Immature natural killer cell (primary cell): ENCODE data around the gene GATM. TPM values are rescaled to one million over a fixed set of nuclear protein-coding genes. Genes with fewer than 3 reads are reported as not detected.

ENCODE experiments used
- DNase-seq, 3 donors: peaks; one replicate each; pipeline ENCODE4 v3.0.0; 2022; ENCODE audit warnings: mixed read lengths in 1 of 3
- H3K27ac Mint-ChIP-seq, 6 donors: one replicate each; pipeline ENCODE4 v1.8.0; 2020; ENCODE audit warnings: mixed read lengths in 6 of 6, mild to moderate bottlenecking in 5 of 6, inconsistent platforms in 4 of 6, moderate library complexity in 3 of 6
- H3K27me3 Mint-ChIP-seq, 3 donors: one replicate each; pipeline ENCODE4 v1.8.0; 2020 to 2021; ENCODE audit warnings: low read depth in 3 of 3, mild to moderate bottlenecking in 3 of 3, mixed read lengths in 3 of 3, moderate library complexity in 3 of 3, inconsistent platforms in 1 of 3
- H3K36me3 Mint-ChIP-seq, 3 donors: one replicate each; pipeline ENCODE4 v1.8.0; 2020; ENCODE audit warnings: mixed read lengths in 3 of 3, inconsistent platforms in 2 of 3, mild to moderate bottlenecking in 2 of 3
- H3K4me1 Mint-ChIP-seq, 2 donors: one replicate each; pipeline ENCODE4 v1.8.0; 2020; ENCODE audit warnings: inconsistent platforms in 2 of 2, mild to moderate bottlenecking in 2 of 2, mixed read lengths in 2 of 2, moderate library complexity in 1 of 2
- H3K4me3 Mint-ChIP-seq, 5 donors: one replicate each; pipeline ENCODE4 v1.8.0; 2020; ENCODE audit warnings: mild to moderate bottlenecking in 5 of 5, mixed read lengths in 5 of 5, inconsistent platforms in 3 of 5, moderate library complexity in 3 of 5
- H3K9me3 Mint-ChIP-seq, 6 donors: one replicate each; pipeline ENCODE4 v1.8.0; 2020; ENCODE audit warnings: mild to moderate bottlenecking in 6 of 6, mixed read lengths in 6 of 6, inconsistent platforms in 4 of 6, moderate library complexity in 3 of 6
- polyA plus RNA-seq, 3 donors: library from polyadenylated mRNA; unstranded; fragments of 300-500 nt; fragmentation: Illumina TruSeq; gene quantifications; one replicate each; pipeline ENCODE4 v1.2.3, GENCODE V29; 2021

GATM gene
- polyA plus RNA-seq, 3 donors from 2014 or later: 0.27 to 1.2 (median 0.54) TPM

DNA sequence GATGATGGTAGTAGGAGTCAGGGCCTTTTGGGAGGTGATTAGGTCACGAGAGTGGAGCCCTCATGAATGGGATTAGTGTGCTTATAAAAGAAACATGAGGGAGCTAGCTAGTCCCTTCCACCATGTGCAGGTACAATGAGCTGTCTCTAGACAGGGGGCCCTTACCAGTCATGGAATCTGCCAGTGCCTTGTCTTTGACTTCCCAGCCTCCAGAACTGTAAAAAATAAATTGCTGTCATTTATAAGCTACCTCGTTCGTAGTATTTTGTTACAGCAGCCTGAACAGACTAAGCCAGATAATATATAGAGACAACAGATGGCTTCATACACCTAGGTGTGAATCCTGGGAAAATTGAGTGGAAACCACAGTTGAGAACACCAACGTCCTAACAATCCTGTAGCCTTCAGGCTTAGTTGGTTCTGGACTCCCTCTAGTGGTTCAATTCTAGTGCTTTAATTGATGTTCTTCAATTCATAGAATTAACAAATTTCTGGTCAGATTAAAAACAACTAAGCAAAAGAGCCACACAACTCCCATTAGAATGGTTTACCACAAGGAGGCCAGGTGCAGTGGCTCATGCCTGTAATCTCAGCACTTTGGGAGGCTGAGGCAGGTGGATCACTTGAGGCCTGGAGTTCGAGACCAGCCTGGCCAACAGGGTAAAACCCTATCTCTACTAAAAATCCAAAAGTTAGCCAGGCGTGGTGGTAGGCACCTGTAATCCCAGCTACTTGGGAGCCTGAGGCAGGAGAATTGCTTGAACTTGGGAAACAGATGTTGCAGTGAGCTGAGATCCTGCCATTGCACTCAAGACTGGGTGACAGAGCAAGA, 21.3 kb upstream of the GATM start:
- peak; percentile 33 to 47 (median 35) for DNase-seq
- H3K27ac Mint-ChIP-seq: no peak overlapping the region
- peaks cover 19 to 24% of the 10 kb centered on the region in 2 donors for H3K4me1 Mint-ChIP-seq
- H3K9me3 Mint-ChIP-seq: no peaks in the 10 kb centered on the region
- H3K4me3 Mint-ChIP-seq: no peak overlapping the region
- peaks cover 0 to 6% (median 0%) of the 10 kb centered on the region in 3 donors for H3K36me3 Mint-ChIP-seq
- peaks cover 2 to 3% (median 2%) of the 10 kb centered on the region in 3 donors for H3K27me3 Mint-ChIP-seq

GRCh38 chr15:45397116-45397665, 18.8 kb upstream of the GATM start:
- Mint-ChIP-seq H3K4me1 (peaks cover 11 to 12% of the 10 kb centered on the region in 2 donors), H3K9me3 (no peaks in the 10 kb centered on the region), H3K36me3 (peaks cover 0 to 6% (median 0%) of the 10 kb centered on the region in 3 donors), H3K4me3 (no peak overlapping the region), H3K27ac (no peak overlapping the region), H3K27me3 (peaks cover 2 to 3% (median 2%) of the 10 kb centered on the region in 3 donors)
- no peak for DNase-seq

DNA sequence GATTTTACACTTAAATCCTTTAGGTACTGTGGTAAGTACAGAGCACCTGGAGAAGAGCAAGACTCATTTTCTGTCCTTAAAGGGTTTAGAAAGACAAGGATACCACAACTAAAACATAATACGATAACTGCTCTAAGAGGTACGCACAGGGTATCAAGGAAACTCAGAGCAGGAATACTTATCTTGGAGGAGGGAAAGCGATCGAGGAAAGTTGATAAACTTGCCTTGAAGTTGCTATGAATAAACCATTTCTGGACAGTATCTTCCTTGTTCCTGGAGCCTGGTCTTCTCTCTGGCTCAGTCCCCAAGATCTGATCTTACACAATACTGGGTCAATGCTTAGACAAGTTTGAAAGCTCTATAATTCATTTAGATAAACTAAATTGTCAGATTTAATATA, 17.6 kb upstream of the GATM start:
- H3K4me1 Mint-ChIP-seq: peaks cover 0 to under 1% of the 10 kb centered on the region in 2 donors
- peaks cover 0 to 6% (median 0%) of the 10 kb centered on the region in 3 donors for H3K36me3 Mint-ChIP-seq
- H3K27ac Mint-ChIP-seq: no peak overlapping the region
- peaks cover 1 to 2% (median 2%) of the 10 kb centered on the region in 3 donors for H3K27me3 Mint-ChIP-seq
- no peak for DNase-seq
- no peaks in the 10 kb centered on the region for H3K9me3 Mint-ChIP-seq
- H3K4me3 Mint-ChIP-seq: no peak overlapping the region

GRCh38 chr15:45394681-45395080, 16.3 kb upstream of the GATM start:
- no peaks in the 10 kb centered on the region for H3K4me1 Mint-ChIP-seq
- DNase-seq: no peak
- peaks cover 0 to 6% (median 0%) of the 10 kb centered on the region in 3 donors for H3K36me3 Mint-ChIP-seq
- H3K9me3 Mint-ChIP-seq: no peaks in the 10 kb centered on the region
- H3K27me3 Mint-ChIP-seq: peaks cover 1 to 2% (median 2%) of the 10 kb centered on the region in 3 donors
- no peak overlapping the region for H3K27ac Mint-ChIP-seq
- H3K4me3 Mint-ChIP-seq: no peak overlapping the region

DNA sequence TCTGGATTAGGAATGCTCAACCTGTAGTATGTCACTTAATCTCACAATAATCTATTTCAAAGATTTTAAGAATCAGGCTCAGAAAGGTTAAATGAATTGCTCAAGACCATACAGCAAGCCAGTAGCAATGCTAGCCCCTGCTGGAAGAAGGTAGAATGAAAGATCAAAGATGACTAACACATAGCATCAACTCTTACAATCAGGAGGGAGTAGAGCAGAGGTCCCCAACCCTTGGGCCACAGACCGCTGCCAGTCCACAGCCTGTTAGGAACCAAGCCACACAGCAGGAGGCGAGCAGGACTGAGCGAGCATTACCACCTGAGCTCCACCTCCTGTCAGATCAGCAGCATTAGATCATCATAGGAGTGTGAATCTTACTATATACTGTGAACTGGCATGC, 15.5 kb upstream of the GATM start:
- Mint-ChIP-seq H3K4me1 (no peaks in the 10 kb centered on the region), H3K27ac (no peak overlapping the region), H3K4me3 (no peak overlapping the region), H3K9me3 (no peaks in the 10 kb centered on the region), H3K36me3 (peaks cover 0 to 6% (median 0%) of the 10 kb centered on the region in 3 donors), H3K27me3 (peaks cover 1 to 2% (median 2%) of the 10 kb centered on the region in 3 donors)
- no peak for DNase-seq

DNA sequence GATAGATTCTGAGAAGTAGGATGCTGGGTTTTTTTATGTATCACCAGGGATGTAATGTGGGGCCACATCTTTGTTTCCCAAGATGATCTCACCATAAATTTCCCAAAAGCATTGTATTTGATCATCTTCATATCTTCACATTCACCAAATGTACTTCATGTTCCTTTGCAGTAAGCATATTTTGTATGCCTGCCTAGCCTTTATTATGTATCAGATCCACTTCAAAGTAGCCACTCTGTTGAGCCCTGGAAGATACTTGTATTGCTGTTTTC, 14.2 kb upstream of the GATM start:
- peaks cover 0 to 6% (median 0%) of the 10 kb centered on the region in 3 donors for H3K36me3 Mint-ChIP-seq
- H3K27ac Mint-ChIP-seq: no peak overlapping the region
- no peaks in the 10 kb centered on the region for H3K9me3 Mint-ChIP-seq
- H3K4me3 Mint-ChIP-seq: no peak overlapping the region
- H3K4me1 Mint-ChIP-seq: no peaks in the 10 kb centered on the region
- peaks cover 2 to 4% (median 2%) of the 10 kb centered on the region in 3 donors for H3K27me3 Mint-ChIP-seq
- no peak for DNase-seq

GRCh38 chr15:45391746-45392583, 13.6 kb upstream of the GATM start:
- Mint-ChIP-seq H3K9me3 (no peaks in the 10 kb centered on the region), H3K27ac (no peak overlapping the region), H3K4me3 (no peak overlapping the region), H3K4me1 (no peaks in the 10 kb centered on the region), H3K27me3 (peaks cover 2 to 4% (median 2%) of the 10 kb centered on the region in 3 donors), H3K36me3 (peaks cover 0 to 6% (median 0%) of the 10 kb centered on the region in 3 donors)
- DNase-seq: no peak

- H3K27me3 Mint-ChIP-seq: peaks cover 0 to 5% (median 4%) of the 10 kb centered on the region in 3 donors
- DNase-seq: no peak
- no peaks in the 10 kb centered on the region for H3K9me3 Mint-ChIP-seq
- H3K4me3 Mint-ChIP-seq: no peak overlapping the region
- no peaks in the 10 kb centered on the region for H3K4me1 Mint-ChIP-seq
- H3K27ac Mint-ChIP-seq: no peak overlapping the region
- H3K36me3 Mint-ChIP-seq: no peaks in the 10 kb centered on the region
Observed at GRCh38 chr15:45389351-45389750, 11.0 kb upstream of the GATM start.

GRCh38 chr15:45387380-45388007, 9.2 kb upstream of the GATM start:
- Mint-ChIP-seq H3K36me3 (no peaks in the 10 kb centered on the region), H3K4me1 (no peaks in the 10 kb centered on the region), H3K27ac (no peak overlapping the region), H3K27me3 (peaks cover 0 to 5% (median 3%) of the 10 kb centered on the region in 3 donors), H3K4me3 (no peak overlapping the region), H3K9me3 (no peaks in the 10 kb centered on the region)
- DNase-seq: no peak

DNA sequence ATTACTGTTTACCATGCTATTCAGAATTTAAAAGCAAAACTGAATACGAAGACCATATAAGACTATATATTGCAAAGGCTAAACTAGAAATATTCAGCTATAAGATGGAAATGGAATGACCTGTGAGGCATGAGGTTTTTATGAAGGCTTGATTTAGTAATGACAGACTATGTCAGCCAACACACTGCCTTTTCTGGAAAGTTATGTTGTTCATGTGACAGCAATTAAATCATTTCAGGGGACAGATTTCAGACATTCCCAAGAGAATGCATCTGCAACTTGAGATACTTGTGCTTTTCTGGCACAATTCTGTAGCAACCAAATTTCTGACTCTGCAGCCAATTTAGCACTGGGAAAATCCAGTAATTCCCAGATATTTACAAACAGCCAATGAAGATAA, 8.6 kb upstream of the GATM start:
- Mint-ChIP-seq H3K27me3 (peaks cover 0 to 3% (median 3%) of the 10 kb centered on the region in 3 donors), H3K4me3 (no peak overlapping the region), H3K36me3 (no peaks in the 10 kb centered on the region), H3K9me3 (no peaks in the 10 kb centered on the region), H3K4me1 (no peaks in the 10 kb centered on the region), H3K27ac (no peak overlapping the region)
- no peak for DNase-seq

DNA sequence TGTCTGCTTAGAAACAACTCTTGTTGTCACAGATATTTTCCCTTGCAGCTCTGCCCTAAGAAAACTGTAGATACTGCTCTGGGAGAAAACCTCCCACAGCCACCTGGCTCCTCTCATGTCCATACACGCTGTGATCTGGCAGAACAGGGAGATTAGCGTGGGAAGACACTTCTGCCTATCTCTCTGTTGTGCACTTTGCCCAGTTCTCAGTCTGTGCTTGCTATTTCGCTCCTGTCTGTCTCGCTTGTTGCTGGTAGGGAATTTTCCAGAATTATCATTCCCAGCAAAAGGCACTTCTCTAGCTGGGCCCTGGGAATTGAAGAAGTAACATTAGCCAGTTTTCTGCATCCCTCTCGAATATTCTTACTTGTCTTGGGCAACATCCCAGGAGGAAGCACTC, 8.1 kb upstream of the GATM start:
- no peaks in the 10 kb centered on the region for H3K9me3 Mint-ChIP-seq
- H3K36me3 Mint-ChIP-seq: no peaks in the 10 kb centered on the region
- H3K4me3 Mint-ChIP-seq: no peak overlapping the region
- no peaks in the 10 kb centered on the region for H3K4me1 Mint-ChIP-seq
- no peak for DNase-seq
- peaks cover 0 to 3% (median 3%) of the 10 kb centered on the region in 3 donors for H3K27me3 Mint-ChIP-seq
- H3K27ac Mint-ChIP-seq: no peak overlapping the region

GRCh38 chr15:45385590-45385989, 7.2 kb upstream of the GATM start:
- Mint-ChIP-seq H3K27me3 (peaks cover 3% of the 10 kb centered on the region in 3 donors), H3K4me1 (no peaks in the 10 kb centered on the region), H3K36me3 (no peaks in the 10 kb centered on the region), H3K9me3 (no peaks in the 10 kb centered on the region), H3K4me3 (no peak overlapping the region), H3K27ac (no peak overlapping the region)
- no peak for DNase-seq

DNA sequence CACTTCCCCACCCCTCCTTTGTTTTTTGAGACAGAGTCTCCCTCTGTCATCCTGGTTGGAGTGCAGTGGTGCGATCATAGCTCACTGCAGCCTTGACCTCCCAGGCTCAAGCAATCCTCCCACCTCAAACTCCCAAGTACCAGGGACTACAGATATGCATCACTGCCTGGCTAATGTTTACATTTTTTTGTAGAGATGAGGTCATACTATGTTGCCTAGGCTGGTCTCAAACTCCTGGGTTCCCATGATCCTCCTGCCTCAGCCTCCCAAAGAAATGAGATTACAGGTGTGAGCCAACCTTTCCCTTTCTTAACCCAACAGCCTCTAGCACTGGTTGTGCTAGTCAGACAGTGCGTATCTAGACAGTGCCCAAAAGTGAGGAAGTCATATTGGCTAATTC, 6.4 kb upstream of the GATM start:
- H3K4me3 Mint-ChIP-seq: no peak overlapping the region
- DNase-seq: no peak
- H3K27ac Mint-ChIP-seq: no peak overlapping the region
- no peaks in the 10 kb centered on the region for H3K36me3 Mint-ChIP-seq
- no peaks in the 10 kb centered on the region for H3K4me1 Mint-ChIP-seq
- no peaks in the 10 kb centered on the region for H3K9me3 Mint-ChIP-seq
- H3K27me3 Mint-ChIP-seq: peaks cover 3% of the 10 kb centered on the region in 3 donors

- H3K36me3 Mint-ChIP-seq: no peaks in the 10 kb centered on the region
- H3K27me3 Mint-ChIP-seq: peaks cover 10 to 24% (median 24%) of the 10 kb centered on the region in 3 donors
- H3K4me3 Mint-ChIP-seq: peak overlapping the region; percentile 71 to 85 (median 79)
- H3K9me3 Mint-ChIP-seq: peaks cover 0 to 3% (median 0%) of the 10 kb centered on the region in 6 donors
- H3K27ac Mint-ChIP-seq: peak overlapping the region in 1 of 6 donors; percentile 17
- H3K4me1 Mint-ChIP-seq: peaks cover 17 to 20% of the 10 kb centered on the region in 2 donors
- no peak for DNase-seq
Observed at GRCh38 chr15:45378913-45379262, 544 bp upstream of the GATM start.
